ENCODE data around the gene TNS1.
"Not testable (repeated sequence)": the region's sequence is repeated elsewhere in the genome, so short reads cannot be mapped to it uniquely, and the experiment has no call there.

The TNS1 gene

GRCh38 chr2:218020281-218020680 is 17.5 kb upstream of the TNS1 start:
- no peak for TF ChIP-seq CTCF (IDR thresholded peaks at IDR 0.05; ENCODE audit: extremely low read depth, missing control alignments)
- DNase-seq (ENCODE audit: low spot score), result no peak

DNA sequence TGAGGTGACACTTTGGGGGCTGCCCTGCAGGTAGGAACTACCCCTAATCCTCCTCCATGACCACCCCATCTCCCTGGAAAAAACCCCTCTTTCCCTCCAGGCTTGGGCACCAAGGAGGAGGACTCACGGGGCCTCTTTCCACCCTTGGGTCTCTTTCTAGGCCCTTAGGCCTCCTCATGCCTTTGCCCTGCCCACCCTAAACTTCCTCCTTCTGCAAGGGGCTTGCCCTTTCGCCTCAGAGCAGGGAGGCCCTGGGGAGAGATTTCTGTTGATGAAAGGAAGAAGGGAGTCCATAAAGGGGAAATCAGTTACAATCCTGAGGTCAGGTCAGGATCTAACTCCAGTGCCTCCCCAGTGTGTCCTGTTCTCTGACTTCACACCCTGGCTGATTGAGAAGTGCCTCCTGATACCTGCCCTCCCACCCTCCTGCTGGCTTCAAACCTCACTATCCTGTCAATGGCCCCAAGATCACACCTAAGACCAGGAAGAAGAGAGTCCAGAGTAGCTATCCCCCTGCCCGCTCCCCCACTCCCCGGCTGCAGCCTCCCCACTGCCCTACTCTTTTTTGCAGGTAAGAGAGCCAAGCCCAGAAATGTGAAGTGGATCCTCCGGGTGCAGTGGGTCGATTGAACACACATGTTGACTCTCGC is 16.7 kb upstream of the TNS1 start:
- no peak for TF ChIP-seq CTCF (IDR thresholded peaks at IDR 0.05; ENCODE audit: extremely low read depth, missing control alignments)

DNA sequence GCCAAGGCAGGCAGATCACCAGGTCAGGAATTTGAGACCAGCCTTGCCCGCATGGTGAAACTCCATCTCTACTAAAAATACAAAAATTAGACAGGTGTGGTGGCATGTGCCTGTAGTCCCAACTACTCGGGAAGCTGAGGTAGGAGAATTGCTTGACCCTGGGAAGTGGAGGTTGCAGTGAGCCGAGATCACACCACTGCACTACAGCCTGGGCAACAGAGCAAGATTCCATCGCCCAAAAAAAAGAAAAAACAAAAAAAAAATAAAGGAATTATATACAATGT is 16.0 kb upstream of the TNS1 start:
- not testable (repeated sequence) for DNase-seq (ENCODE audit: low spot score)

More for the DNA sequence above, 16.7 kb upstream of the TNS1 start:
- DNase-seq (ENCODE audit: low spot score), result no peak

GRCh38 chr2:218017211-218018053 is 14.6 kb upstream of the TNS1 start:
- TF ChIP-seq CTCF (IDR thresholded peaks at IDR 0.05; ENCODE audit: extremely low read depth, missing control alignments), result no peak
- no peak for DNase-seq (ENCODE audit: low spot score)

DNA sequence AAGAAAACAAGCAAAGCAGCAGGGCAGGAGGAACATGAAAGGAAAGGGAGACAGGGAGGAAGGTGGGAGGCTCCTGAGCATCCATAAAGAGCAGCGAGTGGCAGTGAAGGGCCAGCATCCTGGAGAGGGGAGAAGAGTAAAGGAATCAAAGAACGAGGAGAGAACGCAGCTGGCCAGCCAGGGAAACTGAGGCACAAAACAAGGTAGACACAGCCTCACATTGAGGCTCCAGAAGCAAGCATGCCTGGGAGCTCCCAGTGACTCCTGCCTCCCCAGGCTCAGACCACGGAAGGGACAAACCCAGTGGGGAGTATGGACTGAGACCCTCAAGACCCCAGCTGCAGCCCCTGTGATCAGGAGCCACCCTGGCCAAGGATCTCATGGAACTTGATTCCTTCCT is 14.0 kb upstream of the TNS1 start:
- TF ChIP-seq CTCF (IDR thresholded peaks at IDR 0.05; ENCODE audit: extremely low read depth, missing control alignments), result no peak
- no peak for DNase-seq (ENCODE audit: low spot score)

DNA sequence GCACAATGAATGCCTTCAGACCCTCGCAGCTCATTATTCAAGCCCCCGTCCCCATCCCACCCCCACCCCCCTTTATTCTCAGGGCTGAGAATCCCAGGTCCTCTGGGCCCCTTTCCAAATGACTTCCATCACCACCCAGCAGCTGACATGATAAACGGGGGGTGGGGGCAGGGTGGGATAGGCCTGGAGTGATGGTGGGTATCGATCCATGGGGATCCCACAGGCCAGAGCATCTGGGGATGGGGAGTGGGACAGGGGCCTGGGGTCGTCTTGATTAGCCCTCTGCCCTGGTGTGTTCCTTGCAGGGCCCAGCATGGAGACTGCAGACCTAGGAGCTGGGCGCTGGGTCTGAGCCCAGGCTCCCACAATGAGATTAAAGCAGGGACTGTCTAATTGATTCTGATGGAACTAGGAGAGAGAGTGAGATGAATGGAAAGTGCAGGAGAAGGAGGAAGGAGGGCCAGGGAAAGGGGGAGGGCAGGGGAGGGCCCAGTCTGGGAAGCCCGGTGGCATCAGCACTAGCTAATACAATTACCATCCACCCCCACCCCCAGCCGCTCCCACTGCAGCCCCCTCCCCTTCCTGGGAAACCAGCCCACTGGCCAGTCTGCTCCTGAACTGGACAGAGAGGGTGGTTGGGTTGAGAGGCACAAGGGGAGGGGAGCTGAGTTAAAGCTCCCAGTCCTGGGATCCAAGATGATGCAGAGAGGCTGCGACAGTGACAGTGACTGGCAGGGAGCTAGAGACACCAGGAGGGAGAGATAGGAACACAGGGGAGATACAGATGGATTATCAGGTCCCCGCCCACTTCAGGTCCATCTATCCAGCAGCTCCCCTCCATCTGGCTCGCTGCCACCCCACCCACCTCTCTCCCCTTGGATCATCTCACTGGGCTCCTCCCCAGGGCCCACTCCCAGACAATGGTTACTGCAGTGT is 13.1 kb upstream of the TNS1 start:
- DNase-seq (ENCODE audit: low spot score), result no peak

More for the DNA sequence above, 13.1 kb upstream of the TNS1 start:
- no peak for TF ChIP-seq CTCF (IDR thresholded peaks at IDR 0.05; ENCODE audit: extremely low read depth, missing control alignments)
